OCI-LY1 (cell line): ENCODE data around the gene YRDC.

Experiments used
- H2AFZ ChIP-seq: fragments of 200-600 bp; sonication (generic), shearing (Covaris generic); 2 replicates; pipeline ENCODE4 v1.6.0; 2014; ENCODE audit warnings: antibody characterized with exemption, mild to moderate bottlenecking, low read length
- H3F3A ChIP-seq: fragments of 200-600 bp; sonication (generic), shearing (Covaris generic); 2 replicates; pipeline ENCODE4 v1.6.0; 2014; ENCODE audit warnings: mild to moderate bottlenecking, antibody characterized with exemption, low read length, moderate library complexity; ENCODE audit not compliant: insufficient read depth
- H3K27ac ChIP-seq: fragments of 200-600 bp; sonication (generic); 2 replicates; pipeline ENCODE4 v1.5.1; 2014; ENCODE audit warnings: low read length, mixed run types, mild to moderate bottlenecking, low read depth; ENCODE audit not compliant: poor library complexity, severe bottlenecking
- H3K27me3 ChIP-seq: fragments of 200-600 bp; sonication (generic); 2 replicates; pipeline ENCODE4 v1.6.0; 2014; ENCODE audit warnings: antibody characterized with exemption, mild to moderate bottlenecking, low read length, moderate library complexity; ENCODE audit not compliant: insufficient read depth
- H3K36me3 ChIP-seq: fragments of 200-600 bp; sonication (generic); 2 replicates; pipeline ENCODE4 v1.6.1; 2014; ENCODE audit warnings: mild to moderate bottlenecking, antibody characterized with exemption, low read length, moderate library complexity, mixed read lengths; ENCODE audit not compliant: insufficient read depth
- H3K4me1 ChIP-seq: fragments of 200-600 bp; sonication (generic); 2 replicates; pipeline ENCODE4 v1.5.1; 2014; ENCODE audit warnings: mild to moderate bottlenecking, low read length, moderate library complexity; ENCODE audit not compliant: insufficient read depth, severe bottlenecking
- H3K4me2 ChIP-seq: fragments of 200-600 bp; sonication (generic), shearing (Covaris generic); 2 replicates; pipeline ENCODE4 v1.6.1; 2014; ENCODE audit warnings: low read length
- H3K4me3 ChIP-seq: fragments of 200-600 bp; sonication (generic); 2 replicates; pipeline ENCODE4 v1.5.1; 2014; ENCODE audit warnings: low read length, low read depth, mild to moderate bottlenecking, mixed read lengths; ENCODE audit not compliant: poor library complexity, severe bottlenecking
- H3K79me2 ChIP-seq: fragments of 200-600 bp; shearing (Covaris generic); 2 replicates; pipeline ENCODE4 v1.6.1; 2016; ENCODE audit warnings: mixed run types, low read length, mixed read lengths; ENCODE audit not compliant: insufficient read depth
- H3K9ac ChIP-seq: fragments of 200-600 bp; sonication (generic), shearing (Covaris generic); 2 replicates; pipeline ENCODE4 v1.6.1; 2014; ENCODE audit warnings: mild to moderate bottlenecking, low read length, mixed read lengths
- H3K9me2 ChIP-seq: fragments of 200-600 bp; sonication (generic), shearing (Covaris generic); 2 replicates; pipeline ENCODE4 v1.6.1; 2014; ENCODE audit warnings: low read depth, mild to moderate bottlenecking, low read length, mixed read lengths
- H3K9me3 ChIP-seq: fragments of 200-600 bp; shearing (Covaris generic); 2 replicates; pipeline ENCODE4 v1.6.1; 2014; ENCODE audit warnings: low read length, mixed read lengths
- H4K20me1 ChIP-seq: fragments of 200-600 bp; sonication (generic), shearing (Covaris generic); 2 replicates; pipeline ENCODE4 v1.6.0; 2016; ENCODE audit warnings: mild to moderate bottlenecking, low read length; ENCODE audit not compliant: insufficient read depth
- EZH2 ChIP-seq: fragments of 200-600 bp; sonication (generic), shearing (Covaris generic); IDR thresholded peaks from 2 replicates; pipeline ENCODE4 v1.8.0; 2017; ENCODE audit warnings: borderline replicate concordance, mixed run types, mild to moderate bottlenecking, antibody characterized with exemption, low read length, moderate library complexity, mixed read lengths
- TF ChIP-seq, protein P1 (sequence below): fragments of 200-600 bp; sonication (generic), shearing (Covaris generic); IDR thresholded peaks from 2 replicates; pipeline ENCODE4 v1.5.1; 2017; ENCODE audit warnings: mild to moderate bottlenecking, antibody characterized with exemption, low read length, moderate library complexity, mixed read lengths

Gene YRDC

DNA sequence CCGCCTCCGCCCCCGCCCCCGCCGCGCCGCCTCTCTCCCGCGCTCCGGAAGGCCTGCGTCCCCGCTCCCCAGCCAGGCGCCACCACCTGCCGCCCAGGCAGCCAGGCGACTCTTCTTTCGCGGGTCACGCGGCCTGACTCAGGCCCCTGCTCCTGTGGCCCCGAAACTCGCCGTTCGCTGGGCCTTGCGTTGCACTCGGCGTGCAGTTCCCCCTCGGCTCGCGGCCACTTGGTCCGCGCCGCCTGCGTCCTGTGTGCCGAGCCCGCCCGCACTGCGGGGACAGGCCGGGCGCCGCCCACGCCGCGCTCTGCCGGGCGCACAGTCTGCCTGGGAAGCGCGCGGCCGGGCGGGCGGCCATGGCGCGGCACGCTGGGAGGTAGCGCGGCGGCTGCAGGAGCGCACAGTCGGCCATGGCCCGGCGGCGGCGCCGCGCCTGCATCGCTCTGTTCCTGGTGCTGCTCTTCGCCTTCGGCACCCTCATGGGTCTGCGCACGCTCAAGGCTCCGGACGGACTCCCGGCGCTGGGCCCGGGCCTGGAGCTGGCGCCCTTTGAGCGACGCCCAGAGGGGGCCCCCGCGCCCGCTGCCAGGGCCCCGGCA is 14.1 kb downstream of the YRDC start, which contains the start of gene MANEAL:
Gene MANEAL (plus strand): TSS at position 75 of the 599 bp plus-strand sequence. CDS start 336 bp downstream, at position 411.
- no peaks in the 10 kb centered on the region for H3K9me2 ChIP-seq
- peak within 1 kb of the TSS; percentile 54; the same call in 1 of the 2 replicates for H3K9ac ChIP-seq
- no peak for TF ChIP-seq EZH2
- TF ChIP-seq, protein P1, sequence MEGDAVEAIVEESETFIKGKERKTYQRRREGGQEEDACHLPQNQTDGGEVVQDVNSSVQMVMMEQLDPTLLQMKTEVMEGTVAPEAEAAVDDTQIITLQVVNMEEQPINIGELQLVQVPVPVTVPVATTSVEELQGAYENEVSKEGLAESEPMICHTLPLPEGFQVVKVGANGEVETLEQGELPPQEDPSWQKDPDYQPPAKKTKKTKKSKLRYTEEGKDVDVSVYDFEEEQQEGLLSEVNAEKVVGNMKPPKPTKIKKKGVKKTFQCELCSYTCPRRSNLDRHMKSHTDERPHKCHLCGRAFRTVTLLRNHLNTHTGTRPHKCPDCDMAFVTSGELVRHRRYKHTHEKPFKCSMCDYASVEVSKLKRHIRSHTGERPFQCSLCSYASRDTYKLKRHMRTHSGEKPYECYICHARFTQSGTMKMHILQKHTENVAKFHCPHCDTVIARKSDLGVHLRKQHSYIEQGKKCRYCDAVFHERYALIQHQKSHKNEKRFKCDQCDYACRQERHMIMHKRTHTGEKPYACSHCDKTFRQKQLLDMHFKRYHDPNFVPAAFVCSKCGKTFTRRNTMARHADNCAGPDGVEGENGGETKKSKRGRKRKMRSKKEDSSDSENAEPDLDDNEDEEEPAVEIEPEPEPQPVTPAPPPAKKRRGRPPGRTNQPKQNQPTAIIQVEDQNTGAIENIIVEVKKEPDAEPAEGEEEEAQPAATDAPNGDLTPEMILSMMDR: no peak
- H4K20me1 ChIP-seq: no peaks in the 10 kb centered on the region
- no peaks in the 10 kb centered on the region for H3K9me3 ChIP-seq
- H3K4me3 ChIP-seq: peak within 1 kb of the TSS; percentile 55
- H3K4me1 ChIP-seq: peaks cover 8% of the 10 kb centered on the region
- no peaks in the 10 kb centered on the region for H3F3A ChIP-seq
- H3K36me3 ChIP-seq: no peaks in the 10 kb centered on the region
- H3K4me2 ChIP-seq: peak within 1 kb of the TSS; percentile 81
- no peak within 1 kb of the TSS for H3K27ac ChIP-seq
- H3K27me3 ChIP-seq: peaks cover 10% of the 10 kb centered on the region; the same call in 1 of the 2 replicates
- no peak within 1 kb of the TSS for H2AFZ ChIP-seq
- H3K79me2 ChIP-seq: no peaks in the 10 kb centered on the region

DNA sequence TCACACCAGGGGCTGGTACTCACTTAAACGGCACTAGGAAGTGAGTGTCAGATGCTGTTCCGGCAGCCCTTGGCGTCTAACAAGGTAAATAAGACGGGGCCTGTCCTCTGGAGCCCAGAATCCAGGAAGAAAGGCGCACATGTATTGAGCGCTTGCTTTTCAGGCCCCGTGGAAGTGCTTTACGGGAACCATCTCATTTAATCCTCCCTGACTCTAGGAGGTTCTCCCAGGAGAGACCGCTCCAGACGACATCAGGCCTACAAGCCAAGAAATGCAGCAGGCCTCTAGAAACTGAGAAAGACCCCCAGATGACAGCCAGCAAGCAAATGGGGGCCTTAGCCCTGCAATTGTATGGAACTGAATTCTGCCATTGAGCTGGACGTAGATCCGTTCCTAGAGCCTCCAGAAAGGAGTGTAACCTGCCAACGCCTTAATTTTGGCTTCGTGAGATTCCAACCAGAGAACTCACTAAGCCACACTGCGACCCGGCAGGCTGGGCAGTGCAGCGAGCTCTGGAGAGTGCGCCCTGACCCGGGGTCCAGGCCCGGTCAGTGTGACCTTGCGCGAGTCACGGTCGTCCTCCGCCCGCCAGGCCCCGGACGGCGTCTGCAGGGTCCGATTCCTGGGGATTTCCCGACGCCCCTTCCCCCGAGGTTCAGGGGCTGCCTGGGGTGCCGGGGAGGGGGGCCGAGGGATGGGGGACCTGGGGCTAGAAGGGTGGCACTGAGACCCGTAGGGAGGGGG is 14.9 kb downstream of the YRDC start:
- H3K9ac ChIP-seq: no peak overlapping the region
- no peaks in the 10 kb centered on the region for H3K79me2 ChIP-seq
- no peaks in the 10 kb centered on the region for H3K36me3 ChIP-seq
- H3K27ac ChIP-seq: no peak overlapping the region
- TF ChIP-seq, protein P1: no peak
- TF ChIP-seq EZH2: no peak
- peak overlapping the region; percentile 35 for H3K4me3 ChIP-seq
- no peaks in the 10 kb centered on the region for H3F3A ChIP-seq
- peaks cover 10% of the 10 kb centered on the region; the same call in 1 of the 2 replicates for H3K27me3 ChIP-seq
- peaks cover 8% of the 10 kb centered on the region for H3K4me1 ChIP-seq
- H3K9me2 ChIP-seq: no peaks in the 10 kb centered on the region
- no peak overlapping the region for H2AFZ ChIP-seq
- no peaks in the 10 kb centered on the region for H3K9me3 ChIP-seq
- H3K4me2 ChIP-seq: peak overlapping the region; percentile 45; the same call in 1 of the 2 replicates
- no peaks in the 10 kb centered on the region for H4K20me1 ChIP-seq

DNA sequence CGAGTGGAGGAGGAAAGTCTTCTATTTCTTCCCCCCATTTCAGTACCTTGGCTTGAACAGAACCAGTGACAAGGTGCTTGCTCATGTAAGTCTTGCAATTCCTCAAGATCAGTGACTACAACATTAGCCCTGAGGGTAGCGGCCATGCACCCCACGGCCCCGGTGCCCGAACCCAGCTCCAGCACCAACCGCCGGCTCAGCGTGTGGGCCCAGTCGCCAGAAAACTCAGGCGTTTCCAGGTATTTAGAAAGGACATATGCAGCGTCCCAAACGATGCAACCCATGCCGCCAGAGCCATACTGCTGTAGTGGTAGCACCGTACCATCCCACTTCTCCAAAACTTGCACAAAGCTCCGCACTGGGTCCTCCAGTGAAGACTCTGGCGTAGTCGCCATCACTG is 25.5 kb downstream of the YRDC start:
- no peaks in the 10 kb centered on the region for H3K9me2 ChIP-seq
- H3K9ac ChIP-seq: no peak overlapping the region
- no peaks in the 10 kb centered on the region for H3K27me3 ChIP-seq
- H3K9me3 ChIP-seq: no peaks in the 10 kb centered on the region
- no peaks in the 10 kb centered on the region for H3K4me1 ChIP-seq
- no peaks in the 10 kb centered on the region for H4K20me1 ChIP-seq
- H3K79me2 ChIP-seq: no peaks in the 10 kb centered on the region
- H3K27ac ChIP-seq: no peak overlapping the region
- H3K4me3 ChIP-seq: no peak overlapping the region
- no peak for TF ChIP-seq EZH2
- TF ChIP-seq, protein P1: no peak
- no peak overlapping the region for H3K4me2 ChIP-seq
- no peak overlapping the region for H2AFZ ChIP-seq
- no peaks in the 10 kb centered on the region for H3F3A ChIP-seq
- no peaks in the 10 kb centered on the region for H3K36me3 ChIP-seq
